ENCODE data around the gene KIF21B.

The KIF21B gene

DNA sequence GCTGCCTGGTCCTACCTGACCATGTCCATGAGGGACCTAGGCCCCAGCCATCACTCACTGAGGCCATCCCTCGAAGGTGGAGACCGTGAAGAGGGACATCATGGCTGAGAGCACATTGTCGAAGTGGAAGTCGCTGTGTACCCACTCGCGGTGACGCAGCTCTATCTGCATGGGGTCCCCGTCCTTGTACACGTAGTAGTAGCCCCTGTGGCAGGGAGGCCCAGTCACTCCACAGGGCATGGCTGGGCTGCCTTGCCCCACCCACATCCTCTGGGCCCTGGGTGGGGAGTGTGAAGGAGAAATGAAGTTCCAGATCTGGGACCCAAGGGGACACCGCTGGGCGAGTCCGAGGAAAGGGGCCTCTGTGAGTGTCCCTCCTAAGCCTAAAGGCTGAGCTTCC, 38.4 kb upstream of the KIF21B start:
- Histone ChIP-seq H3K36me3 (no peaks in the 10 kb centered on the region), H3K27me3 (peaks cover 0 to 8% of the 10 kb centered on the region in 2 donors), H3K27ac (no peak overlapping the region), H3K4me3 (no peak overlapping the region), H3K4me1 (peaks cover 0 to 19% (median 16%) of the 10 kb centered on the region in 4 donors), H3K9me3 (no peaks in the 10 kb centered on the region)
- no peak for DNase-seq
- intact Hi-C loops (cut with DNase I; ENCODE audit: low total_unique reads) = no loop called here
- TF ChIP-seq, protein P1, sequence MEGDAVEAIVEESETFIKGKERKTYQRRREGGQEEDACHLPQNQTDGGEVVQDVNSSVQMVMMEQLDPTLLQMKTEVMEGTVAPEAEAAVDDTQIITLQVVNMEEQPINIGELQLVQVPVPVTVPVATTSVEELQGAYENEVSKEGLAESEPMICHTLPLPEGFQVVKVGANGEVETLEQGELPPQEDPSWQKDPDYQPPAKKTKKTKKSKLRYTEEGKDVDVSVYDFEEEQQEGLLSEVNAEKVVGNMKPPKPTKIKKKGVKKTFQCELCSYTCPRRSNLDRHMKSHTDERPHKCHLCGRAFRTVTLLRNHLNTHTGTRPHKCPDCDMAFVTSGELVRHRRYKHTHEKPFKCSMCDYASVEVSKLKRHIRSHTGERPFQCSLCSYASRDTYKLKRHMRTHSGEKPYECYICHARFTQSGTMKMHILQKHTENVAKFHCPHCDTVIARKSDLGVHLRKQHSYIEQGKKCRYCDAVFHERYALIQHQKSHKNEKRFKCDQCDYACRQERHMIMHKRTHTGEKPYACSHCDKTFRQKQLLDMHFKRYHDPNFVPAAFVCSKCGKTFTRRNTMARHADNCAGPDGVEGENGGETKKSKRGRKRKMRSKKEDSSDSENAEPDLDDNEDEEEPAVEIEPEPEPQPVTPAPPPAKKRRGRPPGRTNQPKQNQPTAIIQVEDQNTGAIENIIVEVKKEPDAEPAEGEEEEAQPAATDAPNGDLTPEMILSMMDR (IDR thresholded peaks at IDR 0.05) = no peak

DNA sequence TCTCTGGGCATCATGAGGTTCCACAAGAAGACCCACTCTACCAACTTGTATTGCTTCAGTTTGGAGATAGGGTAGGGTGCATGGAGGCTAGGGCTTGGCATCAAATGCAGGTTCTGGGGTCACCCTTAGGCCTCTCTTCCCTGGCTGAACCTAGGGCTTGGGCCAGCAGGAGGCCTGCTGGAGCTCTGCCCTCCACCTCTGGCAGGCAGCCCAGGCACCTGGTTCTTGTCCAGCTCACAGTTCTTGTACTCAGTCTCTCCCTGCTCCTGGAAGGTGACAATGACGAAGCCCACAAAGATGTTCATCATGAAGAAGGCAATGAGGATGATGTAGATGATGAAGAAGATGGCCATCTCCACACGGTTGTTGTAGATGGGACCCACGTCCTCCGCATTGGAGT, 37.5 kb upstream of the KIF21B start:
- TF ChIP-seq, protein P1 (IDR thresholded peaks at IDR 0.05) = no peak
- DNase-seq = no peak
- intact Hi-C loops (cut with DNase I; ENCODE audit: low total_unique reads) = no loop called here
- no peak overlapping the region for H3K27ac ChIP-seq
- H3K4me3 ChIP-seq = no peak overlapping the region
- no peaks in the 10 kb centered on the region for H3K36me3 ChIP-seq
- peaks cover 0 to 27% (median 23%) of the 10 kb centered on the region in 4 donors for H3K4me1 ChIP-seq
- H3K27me3 ChIP-seq = peaks cover 0 to 1% of the 10 kb centered on the region in 2 donors
- H3K9me3 ChIP-seq = no peaks in the 10 kb centered on the region

DNA sequence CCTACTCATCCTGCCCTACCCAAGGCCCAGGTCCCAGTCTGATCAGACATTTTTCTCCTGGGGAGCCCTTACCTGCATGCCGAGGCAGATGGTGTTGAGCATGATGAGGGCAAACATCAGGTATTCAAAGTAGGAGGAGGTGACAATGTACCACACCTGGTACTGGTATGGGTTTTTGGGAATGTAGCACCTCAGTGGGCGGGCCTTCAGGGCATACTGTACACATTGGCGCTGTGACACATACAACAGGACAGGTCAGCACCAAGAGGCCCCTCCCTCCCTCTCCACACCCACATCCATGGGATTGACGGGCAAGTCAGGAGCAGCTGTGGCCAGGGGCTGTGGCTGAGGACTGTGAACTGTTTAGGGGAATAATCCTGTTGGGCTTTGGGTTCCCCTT, 37.1 kb upstream of the KIF21B start:
- H3K36me3 ChIP-seq = no peaks in the 10 kb centered on the region
- intact Hi-C loops (cut with DNase I; ENCODE audit: low total_unique reads) = no loop called here
- no peak overlapping the region for H3K27ac ChIP-seq
- TF ChIP-seq, protein P1 (IDR thresholded peaks at IDR 0.05) = no peak
- DNase-seq = no peak
- H3K9me3 ChIP-seq = no peaks in the 10 kb centered on the region
- no peaks in the 10 kb centered on the region for H3K27me3 ChIP-seq
- H3K4me1 ChIP-seq = peaks cover 0 to 32% (median 27%) of the 10 kb centered on the region in 4 donors
- H3K4me3 ChIP-seq = no peak overlapping the region

DNA sequence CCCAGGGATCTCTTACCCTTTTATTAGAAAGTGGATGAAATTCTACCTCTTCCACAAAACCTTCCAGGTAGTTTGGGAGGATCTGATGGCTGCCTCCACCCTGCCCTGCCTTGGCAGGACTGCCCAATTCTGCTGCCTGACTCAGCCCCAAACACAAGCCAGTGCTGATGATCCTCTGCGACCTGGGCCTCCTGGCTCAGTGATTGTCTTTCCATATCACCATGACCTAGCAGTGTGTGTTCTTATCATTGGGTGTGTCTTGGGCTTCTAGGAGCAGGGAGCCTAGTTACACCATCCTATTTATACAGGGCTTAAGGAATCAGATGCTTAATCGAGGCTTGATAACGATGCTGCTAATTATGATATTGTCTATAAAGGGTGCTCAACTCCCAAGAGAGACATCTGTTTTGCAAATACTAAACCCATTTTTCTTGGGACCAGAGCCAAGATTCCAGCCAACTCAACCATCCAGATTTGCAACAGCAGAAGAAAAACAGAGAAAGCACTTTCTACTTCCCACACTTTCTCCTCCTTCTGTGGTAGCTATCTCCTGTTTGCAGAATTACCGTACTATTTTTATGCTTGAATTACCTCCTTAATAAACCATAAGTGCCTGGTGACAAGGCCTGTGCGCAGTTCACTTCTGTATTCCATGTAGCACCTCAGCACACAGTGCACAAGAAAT, 36.5 kb upstream of the KIF21B start:
- H3K4me3 ChIP-seq = no peak overlapping the region
- no peaks in the 10 kb centered on the region for H3K9me3 ChIP-seq
- no peaks in the 10 kb centered on the region for H3K27me3 ChIP-seq
- no peak overlapping the region for H3K27ac ChIP-seq
- no peaks in the 10 kb centered on the region for H3K36me3 ChIP-seq
- peaks cover 0 to 37% (median 33%) of the 10 kb centered on the region in 4 donors for H3K4me1 ChIP-seq
- TF ChIP-seq, protein P1 (IDR thresholded peaks at IDR 0.05) = no peak
- intact Hi-C loops (cut with DNase I; ENCODE audit: low total_unique reads) = no loop called here
- DNase-seq = no peak

DNA sequence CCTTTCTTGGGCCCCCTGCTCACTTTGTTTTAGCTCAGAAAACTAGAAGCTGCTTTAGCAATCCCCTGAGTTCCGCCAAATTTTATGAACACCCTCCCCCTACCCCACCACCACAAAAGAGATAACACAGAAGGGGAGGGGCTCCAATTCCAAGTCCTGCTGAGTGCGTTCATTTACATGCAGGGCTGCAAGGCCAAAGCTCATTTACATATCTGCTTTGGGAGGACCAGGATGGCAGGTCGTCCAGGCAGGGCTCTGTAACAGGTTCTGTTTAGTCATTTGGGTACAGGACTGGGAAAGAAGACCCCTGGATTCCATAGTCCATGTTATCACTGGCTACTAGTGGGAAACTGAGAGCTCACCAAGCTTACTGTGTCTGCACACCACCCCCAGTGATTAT, 35.9 kb upstream of the KIF21B start:
- H3K4me1 ChIP-seq = peaks cover 0 to 43% (median 39%) of the 10 kb centered on the region in 4 donors
- TF ChIP-seq, protein P1 (IDR thresholded peaks at IDR 0.05) = no peak
- no peaks in the 10 kb centered on the region for H3K36me3 ChIP-seq
- H3K27me3 ChIP-seq = no peaks in the 10 kb centered on the region
- H3K9me3 ChIP-seq = no peaks in the 10 kb centered on the region
- H3K27ac ChIP-seq = no peak overlapping the region
- H3K4me3 ChIP-seq = no peak overlapping the region
- intact Hi-C loops (cut with DNase I; ENCODE audit: low total_unique reads) = no loop called here
- no peak for DNase-seq

All from tibial artery (tissue), 4 donors.